ENCODE data around the gene DDB1. TPM values are rescaled to one million over a fixed set of nuclear protein-coding genes. Genes with fewer than 3 reads are reported as not detected.

The DDB1 gene
- total and polyA plus RNA-seq, 2 of the 13 experiments (the other 11 are each of a cell fraction or from before 2014, with no cell fraction given), result 217 to 266 TPM

GRCh38 chr11:61380884-61381283 lies 48.0 kb upstream of the DDB1 start (continued):
- TF ChIP-seq POLR2AphosphoS2 (IDR thresholded peaks at IDR 0.05; ENCODE audit: low read depth, low read length), result no peak
- no peak for TF ChIP-seq HIC2 (CRISPR knock-in tag; IDR thresholded peaks at IDR 0.05; ENCODE audit: low read depth)

- Histone ChIP-seq H3K27me3 (ENCODE audit: control insufficient read depth in 1 of 2, insufficient read depth in 2 of 2, low read length in 2 of 2) (no peaks in the 10 kb centered on the region), H3K9ac (ENCODE audit: insufficient read depth, low read depth, low read length) (no peak overlapping the region), H3K27ac (ENCODE audit: extremely low read length, insufficient read depth, low read length) (peak overlapping the region; percentile 11), H3K9me3 (ENCODE audit: low read length) (no peaks in the 10 kb centered on the region), H3K79me2 (ENCODE audit: insufficient read depth, low read length) (no peaks in the 10 kb centered on the region), H3K4me1 (ENCODE audit: insufficient read depth, low read length) (peaks cover 10% of the 10 kb centered on the region), H3K4me3 (replicated peaks in 1 of 3; ENCODE audit: insufficient read depth in 1 of 3, low read depth in 2 of 3, low read length in 3 of 3) (no peak overlapping the region), H3K4me2 (ENCODE audit: low read depth, low read length) (no peak overlapping the region), H3K36me3 (replicated peaks in 1 of 2; ENCODE audit: control insufficient read depth in 1 of 2, insufficient read depth in 2 of 2, low read length in 2 of 2) (no peaks in the 10 kb centered on the region), H2AFZ (ENCODE audit: low read length) (no peak overlapping the region), H4K20me1 (ENCODE audit: insufficient read depth, low read length) (no peaks in the 10 kb centered on the region)
- 74% methylated on average over 5 of the region's 5 CpGs for WGBS (ENCODE audit: low lambda C conversion rate)
- DNase-seq (ENCODE audit: low spot score) (peak; percentile 49), FAIRE-seq (no peak), ATAC-seq (peak; percentile 87)
- ChIA-PET POLR2A (interaction anchor here (1.0 to 1.8 kb wide), 5 partner anchors 8 to 45 kb away, joined by 3 to 14 read pairs (median 7); partner anchors contain the start of genes CYB561A3, DDB1, TKFC and TMEM138), CTCF (ENCODE audit: low intra/inter-chr PET ratio, low total read pairs) (no interaction called here)
- no TSS peak for BruUV-seq (replicated peaks)
- in situ Hi-C loops (cut with HindIII; ENCODE audit: extremely low pct_ligation_motif_present, low pct_unique_long_range_greater_than_20kb), result no loop called here
- intact Hi-C loops (cut with micrococcal nuclease; ENCODE audit: unreplicated experiment), result no loop called here
- TF ChIP-seq, protein P1, sequence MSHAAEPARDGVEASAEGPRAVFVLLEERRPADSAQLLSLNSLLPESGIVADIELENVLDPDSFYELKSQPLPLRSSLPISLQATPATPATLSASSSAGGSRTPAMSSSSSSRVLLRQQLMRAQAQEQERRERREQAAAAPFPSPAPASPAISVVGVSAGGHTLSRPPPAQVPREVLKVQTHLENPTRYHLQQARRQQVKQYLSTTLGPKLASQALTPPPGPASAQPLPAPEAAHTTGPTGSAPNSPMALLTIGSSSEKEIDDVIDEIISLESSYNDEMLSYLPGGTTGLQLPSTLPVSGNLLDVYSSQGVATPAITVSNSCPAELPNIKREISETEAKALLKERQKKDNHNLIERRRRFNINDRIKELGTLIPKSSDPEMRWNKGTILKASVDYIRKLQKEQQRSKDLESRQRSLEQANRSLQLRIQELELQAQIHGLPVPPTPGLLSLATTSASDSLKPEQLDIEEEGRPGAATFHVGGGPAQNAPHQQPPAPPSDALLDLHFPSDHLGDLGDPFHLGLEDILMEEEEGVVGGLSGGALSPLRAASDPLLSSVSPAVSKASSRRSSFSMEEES (CRISPR knock-in tag; IDR thresholded peaks at IDR 0.05), result no peak
- TF ChIP-seq, protein P2, sequence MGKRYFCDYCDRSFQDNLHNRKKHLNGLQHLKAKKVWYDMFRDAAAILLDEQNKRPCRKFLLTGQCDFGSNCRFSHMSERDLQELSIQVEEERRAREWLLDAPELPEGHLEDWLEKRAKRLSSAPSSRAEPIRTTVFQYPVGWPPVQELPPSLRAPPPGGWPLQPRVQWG (CRISPR knock-in tag; IDR thresholded peaks at IDR 0.05; ENCODE audit: borderline replicate concordance, low read depth), result no peak
- TF ChIP-seq MIER2 (CRISPR knock-in tag; IDR thresholded peaks at IDR 0.05) (no peak), FOXA1 (IDR thresholded peaks at IDR 0.05) (no peak), FOXA1 (CRISPR knock-in tag; IDR thresholded peaks at IDR 0.05) (peak; percentile 19; the same call in 1 of the 2 replicates), ZNF543 (CRISPR knock-in tag; IDR thresholded peaks at IDR 0.05) (no peak), TAF1 (CRISPR knock-in tag; IDR thresholded peaks at IDR 0.05) (no peak), ZNF556 (CRISPR knock-in tag; IDR thresholded peaks at IDR 0.05; ENCODE audit: borderline replicate concordance) (no peak), TBP (CRISPR knock-in tag; IDR thresholded peaks at IDR 0.05) (no peak), ZNF672 (CRISPR knock-in tag; IDR thresholded peaks at IDR 0.05) (no peak), CEBPB (IDR thresholded peaks at IDR 0.05; ENCODE audit: borderline replicate concordance, low read depth, low read length) (peak; percentile 91), GMEB2 (CRISPR knock-in tag; IDR thresholded peaks at IDR 0.05; ENCODE audit: low read depth) (no peak), ZNF34 (CRISPR knock-in tag; IDR thresholded peaks at IDR 0.05; ENCODE audit: borderline replicate concordance) (no peak), ZBTB21 (CRISPR knock-in tag; IDR thresholded peaks at IDR 0.05) (no peak), FOXC1 (CRISPR knock-in tag; IDR thresholded peaks at IDR 0.05; ENCODE audit: borderline replicate concordance) (no peak)
- TF ChIP-seq, protein P3, sequence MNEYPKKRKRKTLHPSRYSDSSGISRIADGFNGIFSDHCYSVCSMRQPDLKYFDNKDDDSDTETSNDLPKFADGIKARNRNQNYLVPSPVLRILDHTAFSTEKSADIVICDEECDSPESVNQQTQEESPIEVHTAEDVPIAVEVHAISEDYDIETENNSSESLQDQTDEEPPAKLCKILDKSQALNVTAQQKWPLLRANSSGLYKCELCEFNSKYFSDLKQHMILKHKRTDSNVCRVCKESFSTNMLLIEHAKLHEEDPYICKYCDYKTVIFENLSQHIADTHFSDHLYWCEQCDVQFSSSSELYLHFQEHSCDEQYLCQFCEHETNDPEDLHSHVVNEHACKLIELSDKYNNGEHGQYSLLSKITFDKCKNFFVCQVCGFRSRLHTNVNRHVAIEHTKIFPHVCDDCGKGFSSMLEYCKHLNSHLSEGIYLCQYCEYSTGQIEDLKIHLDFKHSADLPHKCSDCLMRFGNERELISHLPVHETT (CRISPR knock-in tag; conservative IDR thresholded peaks at IDR 0.05), result no peak
Measured at GRCh38 chr11:61378713-61379313, 45.9 kb upstream of the DDB1 start.
